Measurements from ENCODE around the gene KRT86. TPM values are rescaled to one million over a fixed set of nuclear protein-coding genes. Genes with fewer than 3 reads are reported as not detected.

The KRT86 gene
- polyA plus RNA-seq, 1 donor (not counting 4 experiments of a cell fraction or from before 2014, with no cell fraction given), result not detected

DNA sequence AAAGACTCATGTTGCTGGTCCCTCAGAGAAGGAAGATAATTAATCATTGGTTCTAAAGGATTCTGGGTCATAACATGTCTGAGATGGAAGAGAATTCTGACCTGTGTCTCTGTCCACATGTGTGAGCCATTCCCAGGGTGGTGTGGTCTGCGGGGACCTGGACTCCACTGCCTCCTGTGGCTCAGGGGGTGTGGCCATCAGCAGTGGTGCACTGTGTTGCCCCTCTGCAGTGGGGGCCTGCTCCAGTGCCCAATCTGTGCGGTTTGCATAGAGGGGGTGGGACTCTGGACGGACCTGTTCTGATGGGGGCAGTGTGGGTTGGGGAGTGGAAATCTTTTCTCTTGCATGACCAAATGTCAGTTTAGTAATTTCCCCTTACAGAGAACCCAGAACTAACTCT is 79.3 kb downstream of the KRT86 start:
- no peak overlapping the region for H3K9ac ChIP-seq (ENCODE audit: control insufficient read depth, extremely low read depth, insufficient read depth, low read length)
- H3K4me3 ChIP-seq (ENCODE audit: control insufficient read depth in 2 of 3, extremely low read depth in 1 of 3, insufficient read depth in 2 of 3, low read depth in 1 of 3, low read length in 3 of 3), result no peak overlapping the region
- H4K20me1 ChIP-seq (ENCODE audit: control insufficient read depth, extremely low read depth, insufficient read depth, low read length), result no peaks in the 10 kb centered on the region
- TF ChIP-seq CTCF (optimal IDR thresholded peaks at IDR 0.05 in 1 of 3, IDR thresholded peaks at IDR 0.05 in 1 of 3, conservative IDR thresholded peaks at IDR 0.05 in 1 of 3; ENCODE audit: extremely low read depth in 1 of 3, insufficient read depth in 2 of 3, low read length in 3 of 3) (no peak), EZH2 (IDR thresholded peaks at IDR 0.05; ENCODE audit: low read length) (no peak)
- peaks cover 8% of the 10 kb centered on the region for H3K4me1 ChIP-seq (ENCODE audit: control insufficient read depth, extremely low read depth, insufficient read depth, low read length)
- no peak overlapping the region for H3K27ac ChIP-seq (ENCODE audit: control insufficient read depth, insufficient read depth, low read length)
- no peak overlapping the region for H2AFZ ChIP-seq (ENCODE audit: control insufficient read depth, low read length)
- no peaks in the 10 kb centered on the region for H3K9me1 ChIP-seq (ENCODE audit: control insufficient read depth, extremely low read depth, insufficient read depth, low read length)
- H3K4me2 ChIP-seq (ENCODE audit: control insufficient read depth, extremely low read depth, insufficient read depth, low read depth, low read length), result no peak overlapping the region
- H3K27me3 ChIP-seq (ENCODE audit: control insufficient read depth, extremely low read depth, insufficient read depth, low read length), result no peaks in the 10 kb centered on the region
- no peaks in the 10 kb centered on the region for H3K79me2 ChIP-seq (ENCODE audit: control insufficient read depth, insufficient read depth, low read length)
- no peaks in the 10 kb centered on the region for H3K36me3 ChIP-seq (ENCODE audit: control insufficient read depth in 2 of 2, extremely low read depth in 1 of 2, insufficient read depth in 2 of 2, low read length in 2 of 2)
- DNase-seq (ENCODE audit: low read depth, low spot score) (no peak), FAIRE-seq (no peak)
- dilution Hi-C loops (cut with MboI; ENCODE audit: extremely low pct_ligation_motif_present, low sequenced_read_pairs), result no loop called here
- H3K9me3 ChIP-seq (ENCODE audit: control insufficient read depth, low read depth, low read length), result no peaks in the 10 kb centered on the region

- no peaks in the 10 kb centered on the region for H4K20me1 ChIP-seq (ENCODE audit: control insufficient read depth, extremely low read depth, insufficient read depth, low read length)
- H3K36me3 ChIP-seq (ENCODE audit: control insufficient read depth in 2 of 2, extremely low read depth in 1 of 2, insufficient read depth in 2 of 2, low read length in 2 of 2), result no peaks in the 10 kb centered on the region
- no peaks in the 10 kb centered on the region for H3K27me3 ChIP-seq (ENCODE audit: control insufficient read depth, extremely low read depth, insufficient read depth, low read length)
- no peak overlapping the region for H3K27ac ChIP-seq (ENCODE audit: control insufficient read depth, insufficient read depth, low read length)
- no peaks in the 10 kb centered on the region for H3K9me3 ChIP-seq (ENCODE audit: control insufficient read depth, low read depth, low read length)
- FAIRE-seq (no peak), DNase-seq (ENCODE audit: low read depth, low spot score) (no peak)
- peaks cover 8% of the 10 kb centered on the region for H3K4me1 ChIP-seq (ENCODE audit: control insufficient read depth, extremely low read depth, insufficient read depth, low read length)
- H3K4me2 ChIP-seq (ENCODE audit: control insufficient read depth, extremely low read depth, insufficient read depth, low read depth, low read length), result no peak overlapping the region
- H2AFZ ChIP-seq (ENCODE audit: control insufficient read depth, low read length), result no peak overlapping the region
- H3K79me2 ChIP-seq (ENCODE audit: control insufficient read depth, insufficient read depth, low read length), result no peaks in the 10 kb centered on the region
- TF ChIP-seq EZH2 (IDR thresholded peaks at IDR 0.05; ENCODE audit: low read length), result no peak
- TF ChIP-seq CTCF (optimal IDR thresholded peaks at IDR 0.05 in 1 of 3, IDR thresholded peaks at IDR 0.05 in 1 of 3, conservative IDR thresholded peaks at IDR 0.05 in 1 of 3; ENCODE audit: extremely low read depth in 1 of 3, insufficient read depth in 2 of 3, low read length in 3 of 3), result no peak
- dilution Hi-C loops (cut with MboI; ENCODE audit: extremely low pct_ligation_motif_present, low sequenced_read_pairs), result no loop called here
- H3K9ac ChIP-seq (ENCODE audit: control insufficient read depth, extremely low read depth, insufficient read depth, low read length), result no peak overlapping the region
- no peaks in the 10 kb centered on the region for H3K9me1 ChIP-seq (ENCODE audit: control insufficient read depth, extremely low read depth, insufficient read depth, low read length)
- no peak overlapping the region for H3K4me3 ChIP-seq (ENCODE audit: control insufficient read depth in 2 of 3, extremely low read depth in 1 of 3, insufficient read depth in 2 of 3, low read depth in 1 of 3, low read length in 3 of 3)
Observed at GRCh38 chr12:52354200-52354599, 79.8 kb downstream of the KRT86 start.

All from keratinocyte (primary cell).